ENCODE results near the gene DGKZ. TPM values are rescaled to one million over a fixed set of nuclear protein-coding genes. Genes with fewer than 3 reads are reported as not detected.
A peak's percentile ranks its signal among the peaks of the same experiment; 100 is the strongest.
"Not testable (repeated sequence)": the region's sequence is repeated elsewhere in the genome, so short reads cannot be mapped to it uniquely, and the experiment has no call there.

Gene DGKZ
- total RNA-seq, 2 experiments from 2014 or later: 160 to 163 TPM

DNA sequence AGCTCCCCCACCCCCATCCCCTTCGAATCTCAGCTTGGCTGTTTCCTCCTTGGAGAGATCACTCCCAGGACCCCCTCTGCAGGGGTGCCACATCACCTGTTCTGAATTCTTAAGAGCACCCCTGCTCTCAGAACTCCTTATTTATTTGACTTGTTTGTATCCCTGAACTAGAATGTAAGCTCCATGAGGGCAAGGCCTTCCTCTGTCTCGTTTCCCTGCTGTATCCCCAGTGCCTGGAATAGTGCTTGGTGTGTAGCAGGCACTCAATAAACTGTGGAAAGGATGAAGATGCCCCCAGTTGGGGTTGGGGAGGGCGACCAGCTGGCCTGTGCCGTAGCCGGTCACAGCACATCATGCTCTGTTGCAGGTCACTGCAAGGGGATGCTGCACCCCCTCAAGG lies 30.6 kb downstream of the DGKZ start:
- Mint-ChIP-seq H3K9me3 (no peaks in the 10 kb centered on the region), H3K27me3 (peaks cover 7% of the 10 kb centered on the region), H3K36me3 (peaks cover 16% of the 10 kb centered on the region), H3K4me3 (no peak overlapping the region), H3K27ac (no peak overlapping the region), H3K4me1 (peaks cover 6% of the 10 kb centered on the region)
- DNase-seq (no peak), ATAC-seq (ENCODE audit: low read depth) (no peak)
- POLR2A ChIA-PET: no interaction called here

- no peak for DNase-seq
- H3K4me1 Mint-ChIP-seq: peaks cover 6% of the 10 kb centered on the region
- no peak overlapping the region for H3K27ac Mint-ChIP-seq
- H3K27me3 Mint-ChIP-seq: peaks cover 7% of the 10 kb centered on the region
- ATAC-seq (ENCODE audit: low read depth): no peak
- POLR2A ChIA-PET: interaction anchor here (0.6 kb wide), 1 partner anchor 200 kb away, joined by 3 read pairs; no protein-coding TSS in a partner anchor
- no peak overlapping the region for H3K4me3 Mint-ChIP-seq
- peaks cover 16% of the 10 kb centered on the region for H3K36me3 Mint-ChIP-seq
- no peaks in the 10 kb centered on the region for H3K9me3 Mint-ChIP-seq
Observed at GRCh38 chr11:46378296-46378695, 31.0 kb downstream of the DGKZ start.

DNA sequence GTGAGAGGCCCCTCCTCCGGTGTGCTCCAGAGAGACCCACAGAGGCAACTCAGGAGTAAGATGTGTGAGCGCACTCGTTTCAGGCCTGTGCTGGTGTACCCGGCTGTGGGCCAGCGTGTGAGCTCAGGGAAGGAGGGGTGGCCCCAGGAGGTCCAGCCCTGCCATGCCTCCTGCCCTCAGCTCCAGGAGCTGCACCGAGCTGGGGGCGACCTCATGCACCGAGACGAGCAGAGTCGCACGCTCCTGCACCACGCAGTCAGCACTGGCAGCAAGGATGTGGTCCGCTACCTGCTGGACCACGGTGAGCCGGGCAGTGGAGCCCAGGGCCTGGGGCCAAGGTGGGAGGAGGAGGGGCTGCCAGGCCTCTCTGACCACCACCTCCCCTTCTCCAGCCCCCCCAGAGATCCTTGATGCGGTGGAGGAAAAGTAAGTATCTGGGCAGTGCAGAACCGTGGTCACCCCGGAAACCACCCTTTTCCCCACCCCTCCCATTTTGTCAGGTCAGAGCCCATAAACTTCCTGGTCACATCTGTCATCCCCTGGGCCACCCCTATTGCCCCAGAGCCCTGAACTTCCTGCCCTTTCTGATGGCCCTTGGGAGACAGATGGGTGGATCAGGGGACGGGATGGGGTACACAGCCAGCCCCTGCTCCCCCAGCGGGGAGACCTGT lies 31.7 kb downstream of the DGKZ start:
- ATAC-seq (ENCODE audit: low read depth) (no peak), DNase-seq (no peak)
- Mint-ChIP-seq H3K9me3 (no peaks in the 10 kb centered on the region), H3K36me3 (peaks cover 16% of the 10 kb centered on the region), H3K4me1 (peaks cover 6% of the 10 kb centered on the region), H3K4me3 (no peak overlapping the region), H3K27ac (no peak overlapping the region), H3K27me3 (peaks cover 9% of the 10 kb centered on the region)
- POLR2A ChIA-PET: interaction anchor here (0.6 to 1.1 kb wide), 2 partner anchors 30 to 200 kb away, joined by 3 read pairs; no protein-coding TSS in a partner anchor

DNA sequence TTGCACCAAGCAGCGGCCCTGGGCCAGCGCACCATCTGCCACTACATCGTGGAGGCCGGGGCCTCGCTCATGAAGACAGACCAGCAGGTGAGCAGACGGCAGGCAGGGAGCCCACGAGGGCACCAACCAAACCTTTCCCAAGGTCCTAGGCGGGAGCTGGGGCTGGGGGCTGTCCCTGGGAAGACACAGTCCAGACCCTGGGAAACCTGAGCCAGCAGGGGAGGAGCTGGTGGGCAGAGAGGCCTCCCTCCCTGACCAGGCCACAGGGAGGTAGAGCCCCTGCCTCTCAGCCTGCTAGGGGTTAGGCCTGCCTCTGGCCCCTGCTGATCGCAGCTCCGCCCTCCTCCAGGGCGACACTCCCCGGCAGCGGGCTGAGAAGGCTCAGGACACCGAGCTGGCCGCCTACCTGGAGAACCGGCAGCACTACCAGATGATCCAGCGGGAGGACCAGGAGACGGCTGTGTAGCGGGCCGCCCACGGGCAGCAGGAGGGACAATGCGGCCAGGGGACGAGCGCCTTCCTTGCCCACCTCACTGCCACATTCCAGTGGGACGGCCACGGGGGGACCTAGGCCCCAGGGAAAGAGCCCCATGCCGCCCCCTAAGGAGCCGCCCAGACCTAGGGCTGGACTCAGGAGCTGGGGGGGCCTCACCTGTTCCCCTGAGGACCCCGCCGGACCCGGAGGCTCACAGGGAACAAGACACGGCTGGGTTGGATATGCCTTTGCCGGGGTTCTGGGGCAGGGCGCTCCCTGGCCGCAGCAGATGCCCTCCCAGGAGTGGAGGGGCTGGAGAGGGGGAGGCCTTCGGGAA lies 32.4 kb downstream of the DGKZ start:
- not testable (repeated sequence) for H3K9me3 Mint-ChIP-seq; H3K27ac Mint-ChIP-seq; DNase-seq; H3K4me3 Mint-ChIP-seq; H3K4me1 Mint-ChIP-seq; ATAC-seq (ENCODE audit: low read depth); H3K27me3 Mint-ChIP-seq
- peaks cover 16% of the 10 kb centered on the region for H3K36me3 Mint-ChIP-seq
- POLR2A ChIA-PET: interaction anchor here (0.6 to 1.1 kb wide), 2 partner anchors 31 to 450 kb away, joined by 3 to 8 read pairs; no protein-coding TSS in a partner anchor

GRCh38 chr11:46380340-46381047 lies 33.2 kb downstream of the DGKZ start:
- H3K9me3 Mint-ChIP-seq: no peaks in the 10 kb centered on the region
- H3K4me3 Mint-ChIP-seq: peak overlapping the region; percentile 75
- H3K27me3 Mint-ChIP-seq: peaks cover 9% of the 10 kb centered on the region
- H3K27ac Mint-ChIP-seq: peak overlapping the region; percentile 76
- peaks cover 6% of the 10 kb centered on the region for H3K4me1 Mint-ChIP-seq
- POLR2A ChIA-PET: interaction anchor here (0.6 kb wide), 1 partner anchor 85 kb away, joined by 3 read pairs; no protein-coding TSS in a partner anchor
- peaks cover 13% of the 10 kb centered on the region for H3K36me3 Mint-ChIP-seq
- DNase-seq: peak; percentile 73
- peak; percentile 38 for ATAC-seq (ENCODE audit: low read depth)

GRCh38 chr11:46381048-46381818 lies 34.0 kb downstream of the DGKZ start, which contains the start of gene MDK:
Gene MDK (plus strand): TSS chr11:46381669. CDS start chr11:46382058, 389 bp downstream.
- H3K27ac Mint-ChIP-seq: peak within 1 kb of the TSS; percentile 76
- DNase-seq: peak; percentile 60
- peak within 1 kb of the TSS; percentile 75 for H3K4me3 Mint-ChIP-seq

DNA sequence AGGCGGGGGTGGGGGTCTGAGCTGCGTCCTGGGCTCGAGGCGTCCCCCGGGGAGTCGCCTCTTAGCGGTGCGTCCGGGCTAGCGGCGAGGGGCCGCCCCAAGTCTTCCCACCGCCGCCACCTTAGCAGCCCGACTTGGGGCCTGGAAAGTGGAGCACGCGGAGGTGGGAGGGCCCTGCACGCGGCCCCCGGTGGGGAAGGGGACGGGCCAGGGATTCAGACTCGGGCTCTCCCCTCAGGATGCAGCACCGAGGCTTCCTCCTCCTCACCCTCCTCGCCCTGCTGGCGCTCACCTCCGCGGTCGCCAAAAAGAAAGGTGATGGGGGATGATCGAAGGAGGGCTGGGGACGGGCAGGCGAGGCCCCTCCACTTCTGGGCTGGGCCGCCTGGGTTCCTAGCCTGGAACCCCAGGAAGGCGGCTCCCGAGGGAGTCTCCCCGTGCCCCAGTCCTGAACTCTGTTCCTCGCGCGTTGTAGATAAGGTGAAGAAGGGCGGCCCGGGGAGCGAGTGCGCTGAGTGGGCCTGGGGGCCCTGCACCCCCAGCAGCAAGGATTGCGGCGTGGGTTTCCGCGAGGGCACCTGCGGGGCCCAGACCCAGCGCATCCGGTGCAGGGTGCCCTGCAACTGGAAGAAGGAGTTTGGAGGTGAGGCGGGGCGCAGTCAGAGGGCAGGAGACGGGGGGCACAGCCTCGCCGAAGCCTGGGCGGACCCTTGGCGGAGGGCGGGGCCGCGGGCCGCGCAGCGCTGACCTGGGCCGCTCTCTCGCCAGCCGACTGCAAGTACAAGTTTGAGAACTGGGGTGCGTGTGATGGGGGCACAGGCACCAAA lies 34.8 kb downstream of the DGKZ start:
- H3K4me1 Mint-ChIP-seq: peaks cover 6% of the 10 kb centered on the region
- H3K27ac Mint-ChIP-seq: no peak overlapping the region
- H3K36me3 Mint-ChIP-seq: peaks cover 9% of the 10 kb centered on the region
- peak; percentile 38 for DNase-seq
- POLR2A ChIA-PET: no interaction called here
- peak overlapping the region; percentile 68 for H3K4me3 Mint-ChIP-seq
- no peaks in the 10 kb centered on the region for H3K9me3 Mint-ChIP-seq
- peak; percentile 5 for ATAC-seq (ENCODE audit: low read depth)
- H3K27me3 Mint-ChIP-seq: peaks cover 18% of the 10 kb centered on the region

More at GRCh38 chr11:46381048-46381818, 34.0 kb downstream of the DGKZ start, which contains the start of gene MDK:
- peak; percentile 10 for ATAC-seq (ENCODE audit: low read depth)
- Mint-ChIP-seq H3K4me1 (peaks cover 6% of the 10 kb centered on the region), H3K9me3 (no peaks in the 10 kb centered on the region), H3K36me3 (peaks cover 13% of the 10 kb centered on the region), H3K27me3 (peaks cover 10% of the 10 kb centered on the region)
- POLR2A ChIA-PET: no interaction called here

- H3K36me3 Mint-ChIP-seq: peaks cover 1% of the 10 kb centered on the region
- no peak for ATAC-seq (ENCODE audit: low read depth)
- POLR2A ChIA-PET: no interaction called here
Observed at GRCh38 chr11:46382646-46383403, 35.6 kb downstream of the DGKZ start.

DNA sequence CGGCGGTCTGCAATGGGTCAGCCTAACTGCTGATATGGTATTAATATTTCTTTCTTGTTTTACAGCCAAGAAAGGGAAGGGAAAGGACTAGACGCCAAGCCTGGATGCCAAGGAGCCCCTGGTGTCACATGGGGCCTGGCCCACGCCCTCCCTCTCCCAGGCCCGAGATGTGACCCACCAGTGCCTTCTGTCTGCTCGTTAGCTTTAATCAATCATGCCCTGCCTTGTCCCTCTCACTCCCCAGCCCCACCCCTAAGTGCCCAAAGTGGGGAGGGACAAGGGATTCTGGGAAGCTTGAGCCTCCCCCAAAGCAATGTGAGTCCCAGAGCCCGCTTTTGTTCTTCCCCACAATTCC lies 36.1 kb downstream of the DGKZ start:
- Mint-ChIP-seq H3K4me1 (peaks cover 14% of the 10 kb centered on the region), H3K9me3 (no peaks in the 10 kb centered on the region), H3K4me3 (no peak overlapping the region), H3K27me3 (peaks cover 27% of the 10 kb centered on the region), H3K36me3 (no peaks in the 10 kb centered on the region), H3K27ac (no peak overlapping the region)
- POLR2A ChIA-PET: no interaction called here
- ATAC-seq (ENCODE audit: low read depth) (no peak), DNase-seq (no peak)

More at GRCh38 chr11:46382646-46383403, 35.6 kb downstream of the DGKZ start:
- Mint-ChIP-seq H3K4me1 (peaks cover 9% of the 10 kb centered on the region), H3K9me3 (no peaks in the 10 kb centered on the region), H3K27me3 (peaks cover 21% of the 10 kb centered on the region), H3K4me3 (no peak overlapping the region), H3K27ac (no peak overlapping the region)
- DNase-seq: no peak

DNA sequence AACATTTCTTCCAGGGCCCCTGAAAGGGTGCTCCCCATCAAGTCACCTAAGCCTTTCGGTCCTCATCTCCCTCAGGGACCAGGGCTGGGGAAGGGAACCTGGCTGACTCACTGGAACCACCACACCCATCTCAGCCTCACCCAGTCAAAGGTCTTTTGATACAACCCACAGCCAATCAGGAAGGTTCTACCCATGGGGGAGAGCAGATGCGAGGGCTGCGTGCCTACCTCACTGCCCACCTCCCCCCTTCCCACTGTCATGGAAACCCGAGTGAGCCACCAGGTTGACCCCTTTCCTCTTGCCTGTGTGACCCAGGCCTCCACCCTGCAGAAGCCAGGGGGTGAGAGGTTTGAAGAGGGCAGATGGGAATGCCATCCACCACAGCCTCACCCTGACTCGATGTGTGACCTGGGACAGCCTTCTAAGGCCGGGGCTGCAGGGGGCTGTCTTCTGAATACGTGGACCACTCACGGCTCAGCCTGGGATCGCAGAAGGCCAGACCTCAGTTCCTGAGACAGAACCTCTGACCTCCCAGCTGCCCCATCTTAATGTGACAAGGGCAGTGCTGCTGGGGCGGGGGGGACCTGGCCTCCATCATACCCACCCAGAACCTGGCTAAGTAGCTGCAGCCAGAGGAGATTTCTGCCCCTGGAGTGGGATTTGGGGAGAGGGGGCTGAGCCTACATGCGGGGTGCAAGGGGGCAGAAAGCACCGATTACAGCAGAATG lies 36.9 kb downstream of the DGKZ start:
- H3K27me3 Mint-ChIP-seq: peaks cover 34% of the 10 kb centered on the region

More for the DNA sequence above, 36.9 kb downstream of the DGKZ start:
- H3K9me3 Mint-ChIP-seq: no peaks in the 10 kb centered on the region
- ATAC-seq (ENCODE audit: low read depth): no peak
- H3K4me1 Mint-ChIP-seq: peaks cover 15% of the 10 kb centered on the region
- H3K36me3 Mint-ChIP-seq: no peaks in the 10 kb centered on the region
- H3K27ac Mint-ChIP-seq: no peak overlapping the region
- DNase-seq: no peak
- POLR2A ChIA-PET: no interaction called here
- no peak overlapping the region for H3K4me3 Mint-ChIP-seq
